BLaER1 treated with 17β-estradiol and CSF1 and Interleukin-3, amounts not matched to agents 10 nM and 100 nM (cell line): ENCODE data around the gene GSPT1.
"Not testable (repeated sequence)": the region's sequence is repeated elsewhere in the genome, so short reads cannot be mapped to it uniquely, and the experiment has no call there.

Experiments
- H3K27ac ChIP-seq, 11 experiments: shearing (Covaris generic); formaldehyde crosslinking; 2 replicates each; pipeline ENCODE4 v1.8.1; 2022
- H3K27me3 ChIP-seq, 11 experiments: shearing (Covaris generic); formaldehyde crosslinking; 2 replicates each; pipeline ENCODE4 v1.8.1; 2022
- H3K36me3 ChIP-seq, 11 experiments: shearing (Covaris generic); formaldehyde crosslinking; 2 replicates each; pipeline ENCODE4 v1.8.1; 2022
- H3K4me1 ChIP-seq, 10 experiments: shearing (Covaris generic); formaldehyde crosslinking; 2 replicates each; pipeline ENCODE4 v1.8.1; 2022
- H3K4me2 ChIP-seq, 11 experiments: shearing (Covaris generic); formaldehyde crosslinking; 2 replicates each; pipeline ENCODE4 v1.8.1; 2022
- H3K4me3 ChIP-seq, 10 experiments: shearing (Covaris generic); formaldehyde crosslinking; 2 replicates each; pipeline ENCODE4 v1.8.1; 2022
- H3K9ac ChIP-seq, 11 experiments: shearing (Covaris generic); formaldehyde crosslinking; 2 replicates each; pipeline ENCODE4 v1.8.1; 2022
- H3K9me3 ChIP-seq, 11 experiments: shearing (Covaris generic); formaldehyde crosslinking; replicated peaks in 1 of 11; 2 replicates each; pipeline ENCODE4 v1.8.1; 2022
- H4K20me1 ChIP-seq, 11 experiments: shearing (Covaris generic); formaldehyde crosslinking; 2 replicates each; pipeline ENCODE4 v1.8.1; 2022
- Cebpa-rat ChIP-seq, 11 experiments: shearing (Covaris generic); IDR thresholded peaks; 2 replicates each; pipeline ENCODE4 v1.8.1; 2022

Gene GSPT1

DNA sequence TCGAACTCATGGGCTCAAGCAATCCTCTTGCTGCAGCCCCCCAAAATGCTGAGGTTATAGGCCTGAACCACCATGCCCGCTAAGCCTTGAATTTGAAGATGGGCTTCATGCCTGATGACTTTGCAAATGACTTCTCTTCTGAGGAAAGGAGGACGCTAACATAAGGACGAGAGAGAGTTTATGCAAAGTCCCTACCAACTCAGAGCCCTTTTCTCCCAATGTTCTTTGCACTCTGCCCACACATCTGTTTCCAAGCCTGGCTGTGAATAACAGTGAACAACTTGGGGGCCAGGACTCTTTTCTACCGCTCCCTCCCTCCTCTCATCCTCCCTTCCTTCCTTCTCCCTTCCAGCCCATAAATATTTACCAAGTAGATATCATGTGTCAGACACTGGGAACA, 34.6 kb upstream of the GSPT1 start:
- TF ChIP-seq Cebpa-rat (IDR thresholded peaks at IDR 0.05) = no peak
- Histone ChIP-seq H3K4me1 (peaks cover 0 to 25% (median 18%) of the 10 kb centered on the region in 10 experiments; a peak in 11 of 20 replicates), H3K27ac (no peak overlapping the region), H3K4me2 (peak overlapping the region in 6 of 11 experiments; percentile 1 to 32 (median 22); a peak in 6 of 22 replicates), H3K27me3 (no peaks in the 10 kb centered on the region), H3K4me3 (no peak overlapping the region), H3K36me3 (no peaks in the 10 kb centered on the region), H3K9me3 (no peaks in the 10 kb centered on the region), H3K9ac (peak overlapping the region in 3 of 11 experiments; percentile 10 to 45 (median 16); a peak in 2 of 22 replicates), H4K20me1 (no peaks in the 10 kb centered on the region; a peak in 1 of 22 replicates)

DNA sequence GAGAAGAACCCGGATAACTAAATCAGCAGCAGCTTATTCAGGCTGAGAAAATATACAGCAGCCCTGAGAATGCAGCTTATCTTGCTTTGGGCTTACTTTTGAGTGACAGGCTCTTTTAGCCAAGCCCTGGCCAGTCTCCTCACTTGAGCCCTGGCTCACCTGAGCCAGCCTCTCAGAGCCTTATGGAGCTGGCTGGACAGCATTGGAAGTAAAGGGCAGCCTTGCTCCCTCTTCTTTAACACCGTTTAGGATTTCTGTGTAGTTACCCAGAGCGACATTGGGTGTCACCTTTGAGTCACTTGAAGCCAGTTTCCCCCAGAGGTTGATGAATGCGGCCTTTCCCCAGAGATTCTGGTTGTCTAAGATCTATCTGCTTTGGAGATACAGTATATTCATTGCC, 33.8 kb upstream of the GSPT1 start:
- no peak overlapping the region for H3K27ac ChIP-seq
- H3K9ac ChIP-seq = 0 out of 22 replicates have a peak overlapping the region, but pooled peaks of 1 of the 11 experiments have one; percentile 7
- H3K4me1 ChIP-seq = peaks cover 0 to 31% (median 22%) of the 10 kb centered on the region in 10 experiments; a peak in 11 of 20 replicates
- H3K4me3 ChIP-seq = no peak overlapping the region
- TF ChIP-seq Cebpa-rat (IDR thresholded peaks at IDR 0.05) = no peak
- no peaks in the 10 kb centered on the region; a peak in 1 of 22 replicates for H4K20me1 ChIP-seq
- H3K27me3 ChIP-seq = no peaks in the 10 kb centered on the region
- H3K9me3 ChIP-seq = no peaks in the 10 kb centered on the region
- no peaks in the 10 kb centered on the region for H3K36me3 ChIP-seq
- H3K4me2 ChIP-seq = peak overlapping the region in 2 of 11 experiments; percentile 19 to 32; a peak in 3 of 22 replicates

DNA sequence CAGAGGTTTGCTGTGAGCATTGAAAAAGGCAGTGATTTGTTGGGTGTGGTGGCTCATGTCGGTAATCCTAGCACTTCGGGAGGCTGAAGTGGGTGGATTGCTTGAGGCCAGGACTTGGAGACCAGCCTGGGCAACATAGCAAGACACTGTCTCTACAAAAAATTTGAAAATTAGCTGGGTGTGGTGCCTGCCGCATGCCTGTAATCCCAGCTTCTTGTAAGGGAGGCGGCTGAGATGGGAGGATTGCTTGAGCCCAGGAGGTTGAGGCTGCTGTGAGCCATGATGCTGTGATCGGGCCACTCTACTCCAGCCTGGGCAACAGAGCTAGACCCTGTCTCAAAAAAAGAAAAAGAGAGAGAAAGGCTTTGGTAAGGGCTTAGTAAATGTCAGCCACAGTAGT, 33.1 kb upstream of the GSPT1 start:
- Histone ChIP-seq H3K27ac (no peak overlapping the region), H3K4me1 (peaks cover 0 to 31% (median 22%) of the 10 kb centered on the region in 10 experiments; a peak in 11 of 20 replicates), H3K27me3 (no peaks in the 10 kb centered on the region), H3K9ac (0 out of 22 replicates have a peak overlapping the region, but pooled peaks of 1 of the 11 experiments have one; percentile 7), H3K9me3 (no peaks in the 10 kb centered on the region), H3K4me3 (no peak overlapping the region), H3K4me2 (no peak overlapping the region), H4K20me1 (no peaks in the 10 kb centered on the region; a peak in 1 of 22 replicates), H3K36me3 (no peaks in the 10 kb centered on the region)
- TF ChIP-seq Cebpa-rat (IDR thresholded peaks at IDR 0.05) = no peak

DNA sequence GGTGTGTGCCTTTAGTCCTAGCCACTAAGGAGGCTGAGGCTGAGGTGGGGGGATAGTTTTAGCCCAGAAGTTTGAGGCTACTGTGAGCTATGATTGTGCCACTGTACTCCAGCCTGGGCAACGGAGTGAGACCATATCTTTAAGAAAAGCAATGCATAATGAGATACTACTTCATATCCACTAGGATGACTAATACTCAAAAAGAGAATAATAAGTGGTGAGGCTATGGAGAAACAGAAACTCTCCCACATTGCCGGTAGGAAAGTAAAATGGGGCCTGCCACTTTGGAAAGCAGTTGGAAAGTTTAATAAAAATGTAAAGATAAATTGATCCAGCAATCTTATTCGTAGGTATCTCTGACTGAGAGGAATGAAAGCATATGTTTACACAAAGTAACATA, 30.7 kb upstream of the GSPT1 start:
- H3K4me3 ChIP-seq = no peak overlapping the region
- no peaks in the 10 kb centered on the region for H3K36me3 ChIP-seq
- no peaks in the 10 kb centered on the region for H3K27me3 ChIP-seq
- no peaks in the 10 kb centered on the region for H3K9me3 ChIP-seq
- no peak for TF ChIP-seq Cebpa-rat (IDR thresholded peaks at IDR 0.05)
- H3K27ac ChIP-seq = no peak overlapping the region
- no peaks in the 10 kb centered on the region; a peak in 1 of 22 replicates for H4K20me1 ChIP-seq
- H3K4me2 ChIP-seq = 0 out of 22 replicates have a peak overlapping the region, but pooled peaks of 1 of the 11 experiments have one; percentile 7
- H3K4me1 ChIP-seq = peaks cover 0 to 31% (median 22%) of the 10 kb centered on the region in 10 experiments; a peak in 11 of 20 replicates
- no peak overlapping the region for H3K9ac ChIP-seq

DNA sequence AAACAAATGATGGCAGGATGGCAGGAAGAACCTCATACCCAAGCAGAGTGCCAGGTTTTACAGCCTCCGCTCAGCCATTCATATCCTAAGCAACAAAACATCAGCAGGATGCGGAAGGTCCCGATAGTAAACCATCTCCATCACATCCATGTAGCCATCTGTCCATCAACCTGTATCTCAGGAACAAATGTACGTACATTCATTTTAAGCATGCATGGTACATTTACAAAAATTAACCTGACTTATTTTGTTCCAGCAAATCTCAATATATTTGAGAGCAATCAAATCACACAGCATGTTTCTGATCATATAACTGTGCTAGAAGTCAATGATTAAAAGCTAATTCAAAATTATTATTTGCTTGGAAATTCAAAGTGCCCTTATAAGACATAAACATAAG, 26.2 kb upstream of the GSPT1 start, which contains the start of gene NPIPB2:
TSS of gene NPIPB2 (minus strand) at position 101 of the 400 bp plus-strand sequence. CDS start at position 101, 0 bp downstream.
- H3K4me1 ChIP-seq = peaks cover 0 to 20% (median 10%) of the 10 kb centered on the region in 10 experiments; a peak in 9 of 20 replicates
- not testable (repeated sequence) for H3K9ac ChIP-seq, H3K36me3 ChIP-seq, H3K4me2 ChIP-seq, H3K27ac ChIP-seq, H3K9me3 ChIP-seq, H4K20me1 ChIP-seq, H3K4me3 ChIP-seq, H3K27me3 ChIP-seq

DNA sequence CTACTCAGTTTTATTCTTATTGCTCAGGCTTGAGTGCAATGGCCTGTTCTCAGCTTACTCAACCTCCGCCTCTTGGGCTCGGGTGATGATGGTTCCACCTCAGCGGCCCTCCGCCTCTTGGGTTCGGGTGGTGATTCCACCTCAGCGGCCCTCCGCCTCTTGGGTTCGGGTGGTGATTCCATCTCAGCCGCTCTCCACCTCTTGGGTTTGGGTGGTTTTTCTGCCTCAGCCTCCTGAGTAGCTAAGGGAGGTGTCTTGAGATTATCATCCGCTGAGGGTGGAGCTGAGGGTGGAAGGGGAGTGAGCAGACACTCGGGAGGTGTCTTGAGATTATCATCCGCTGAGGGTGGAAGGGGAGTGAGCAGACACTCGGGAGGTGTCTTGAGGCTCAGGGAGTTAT, 11.6 kb upstream of the GSPT1 start:
- not testable (repeated sequence) for H3K4me3 ChIP-seq, H3K27me3 ChIP-seq

DNA sequence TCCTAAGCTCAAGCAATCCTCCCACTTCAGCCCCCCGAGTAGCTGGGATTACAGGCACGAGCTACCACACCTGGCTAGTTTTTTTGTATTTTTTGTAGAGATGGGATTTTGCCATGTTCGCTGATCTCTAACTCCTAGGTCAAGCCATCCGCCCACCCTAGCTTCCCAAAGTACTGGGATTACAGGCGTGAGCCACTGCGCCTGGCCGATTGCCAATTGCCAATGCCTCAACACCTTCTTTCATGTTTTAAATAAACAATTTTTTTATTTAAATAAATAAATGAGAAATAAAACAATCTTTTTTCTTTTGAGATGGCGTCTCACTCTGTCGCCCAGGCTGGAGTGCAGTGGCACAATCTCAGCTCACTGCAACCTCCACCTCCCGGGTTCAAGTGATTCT, 8.3 kb upstream of the GSPT1 start:
- not testable (repeated sequence) for H3K9ac ChIP-seq, H3K27ac ChIP-seq, H3K4me3 ChIP-seq, H4K20me1 ChIP-seq, H3K9me3 ChIP-seq, H3K4me2 ChIP-seq, H3K27me3 ChIP-seq, H3K36me3 ChIP-seq, H3K4me1 ChIP-seq

More for the DNA sequence above, 11.6 kb upstream of the GSPT1 start:
- not testable (repeated sequence) for H3K9me3 ChIP-seq, H3K27ac ChIP-seq, H3K9ac ChIP-seq, H4K20me1 ChIP-seq, H3K4me1 ChIP-seq, H3K36me3 ChIP-seq, H3K4me2 ChIP-seq

DNA sequence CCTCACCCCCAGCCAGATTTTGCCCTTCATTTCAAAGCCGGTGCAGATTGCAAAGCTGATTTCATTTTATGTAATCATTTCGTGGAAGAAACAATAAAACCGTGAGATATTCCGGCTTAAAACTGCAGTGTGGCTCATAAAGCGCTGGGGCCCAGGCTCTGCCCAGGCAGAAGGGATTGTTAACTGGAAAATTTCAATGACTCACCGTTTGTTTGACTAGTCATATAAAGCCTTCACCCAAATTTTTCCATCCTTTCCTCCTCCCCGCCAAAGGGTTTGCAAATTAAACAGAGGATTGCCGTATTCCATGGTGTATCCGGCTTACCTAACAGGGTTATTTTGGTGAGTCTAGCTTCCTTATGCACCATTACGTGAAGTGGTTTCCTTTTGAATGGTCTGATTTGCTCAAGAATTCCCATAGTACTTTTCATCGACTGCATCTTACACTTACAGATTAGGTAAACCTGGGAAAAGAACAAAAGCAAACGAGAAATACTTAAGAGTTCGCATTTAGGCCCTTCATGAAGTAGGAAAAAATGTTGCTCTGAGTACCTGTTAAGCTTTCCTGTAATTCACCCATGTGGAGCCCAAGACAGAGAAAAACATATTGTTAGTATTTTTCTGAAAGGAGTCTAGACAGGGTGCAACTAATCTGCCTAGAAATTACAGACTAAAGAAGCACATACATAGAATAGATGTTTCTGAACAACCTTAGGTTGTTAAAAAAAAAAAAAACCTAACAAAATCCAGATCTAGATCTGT, 949 bp upstream of the GSPT1 start:
- H3K36me3 ChIP-seq = peaks cover 0 to 19% (median 10%) of the 10 kb centered on the region in 11 experiments; a peak in 6 of 22 replicates
- no peaks in the 10 kb centered on the region for H3K27me3 ChIP-seq
- H3K9ac ChIP-seq = peak overlapping the region; percentile 33 to 97 (median 91); a peak in 21 of 22 replicates
- no peaks in the 10 kb centered on the region for H3K9me3 ChIP-seq
- H3K4me1 ChIP-seq = peaks cover 22 to 29% (median 28%) of the 10 kb centered on the region in 10 experiments
- H4K20me1 ChIP-seq = peaks cover 26 to 39% (median 34%) of the 10 kb centered on the region in 11 experiments
- TF ChIP-seq Cebpa-rat (IDR thresholded peaks at IDR 0.05) = no peak
- peak overlapping the region in 7 of 11 experiments; percentile 17 to 95 (median 50); a peak in 10 of 22 replicates for H3K27ac ChIP-seq
- H3K4me2 ChIP-seq = peak overlapping the region; percentile 64 to 96 (median 85)
- peak overlapping the region; percentile 81 to 99 (median 96) for H3K4me3 ChIP-seq

DNA sequence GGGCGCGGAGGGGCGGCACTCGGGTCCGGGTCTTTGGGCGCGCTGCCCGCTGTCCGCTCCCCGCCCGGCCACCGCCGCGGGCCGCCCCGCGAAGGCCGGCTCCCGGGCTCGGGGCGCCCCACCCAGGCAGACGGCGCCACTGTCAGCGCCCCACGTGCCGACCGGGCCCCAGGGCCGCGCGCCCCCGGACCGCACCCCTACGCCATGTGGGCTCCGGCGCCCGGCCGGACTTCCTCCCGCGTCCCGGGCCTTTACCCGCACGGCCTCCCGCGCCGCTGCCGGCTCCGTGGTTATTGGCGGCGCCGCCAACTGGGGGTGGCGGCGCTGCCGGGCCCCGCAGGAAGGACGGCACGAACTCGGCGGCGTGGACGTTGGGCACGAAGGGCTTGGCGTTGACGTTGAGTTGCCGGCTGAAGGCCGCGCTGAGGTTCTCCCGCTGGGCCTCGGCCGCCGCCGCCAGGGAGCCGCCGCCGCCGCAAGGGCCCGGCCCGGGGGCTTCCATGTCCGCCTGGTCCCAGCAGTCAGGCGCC, 577 bp downstream of the GSPT1 start:
- peak overlapping the region; percentile 81 to 99 (median 96) for H3K4me3 ChIP-seq
- no peaks in the 10 kb centered on the region for H3K27me3 ChIP-seq
- peak overlapping the region; percentile 81 to 97 (median 94) for H3K27ac ChIP-seq
- no peaks in the 10 kb centered on the region for H3K9me3 ChIP-seq
- H3K9ac ChIP-seq = peak overlapping the region; percentile 91 to 99 (median 95)
- no peak for TF ChIP-seq Cebpa-rat (IDR thresholded peaks at IDR 0.05)
- H3K4me2 ChIP-seq = peak overlapping the region; percentile 79 to 92 (median 90)
- H3K4me1 ChIP-seq = peaks cover 34 to 44% (median 42%) of the 10 kb centered on the region in 10 experiments
- H4K20me1 ChIP-seq = peaks cover 41 to 55% (median 49%) of the 10 kb centered on the region in 11 experiments
- H3K36me3 ChIP-seq = peaks cover 0 to 31% (median 11%) of the 10 kb centered on the region in 11 experiments; a peak in 8 of 22 replicates
